BLaER1 (cell line): ENCODE measurements around the gene GTF2A1.
A peak's percentile ranks its signal among the peaks of the same experiment; 100 is the strongest.

Experiments used
- H3K27ac ChIP-seq: shearing (Covaris generic); formaldehyde crosslinking; 2 replicates; pipeline ENCODE4 v1.8.1; 2022
- H3K27me3 ChIP-seq: shearing (Covaris generic); formaldehyde crosslinking; 2 replicates; pipeline ENCODE4 v1.8.1; 2022
- H3K36me3 ChIP-seq: shearing (Covaris generic); formaldehyde crosslinking; 2 replicates; pipeline ENCODE4 v1.8.1; 2022
- H3K4me1 ChIP-seq: shearing (Covaris generic); formaldehyde crosslinking; 2 replicates; pipeline ENCODE4 v1.8.1; 2022
- H3K4me2 ChIP-seq: shearing (Covaris generic); formaldehyde crosslinking; 2 replicates; pipeline ENCODE4 v1.8.1; 2022
- H3K4me3 ChIP-seq: shearing (Covaris generic); formaldehyde crosslinking; 2 replicates; pipeline ENCODE4 v1.8.1; 2022
- H3K9ac ChIP-seq: shearing (Covaris generic); formaldehyde crosslinking; 2 replicates; pipeline ENCODE4 v1.8.1; 2022
- H3K9me3 ChIP-seq: shearing (Covaris generic); formaldehyde crosslinking; 2 replicates; pipeline ENCODE4 v1.8.1; 2022
- H4K20me1 ChIP-seq: shearing (Covaris generic); formaldehyde crosslinking; 2 replicates; pipeline ENCODE4 v1.8.1; 2022
- Cebpa-rat ChIP-seq: shearing (Covaris generic); IDR thresholded peaks from 2 replicates; pipeline ENCODE4 v1.8.1; 2022

The GTF2A1 gene

GRCh38 chr14:81169711-81170103, 51.1 kb downstream of the GTF2A1 start:
- H3K27ac ChIP-seq, result peak overlapping the region; percentile 85

GRCh38 chr14:81169267-81169666, 51.5 kb downstream of the GTF2A1 start:
- H3K36me3 ChIP-seq, result peaks cover 2% of the 10 kb centered on the region; the same call in 1 of the 2 replicates
- no peaks in the 10 kb centered on the region for H4K20me1 ChIP-seq
- peak overlapping the region; percentile 71 for H3K4me3 ChIP-seq
- peaks cover 17% of the 10 kb centered on the region for H3K4me1 ChIP-seq
- peak overlapping the region; percentile 81 for H3K9ac ChIP-seq
- no peaks in the 10 kb centered on the region for H3K9me3 ChIP-seq
- peak overlapping the region; percentile 88 for H3K4me2 ChIP-seq
- no peak for TF ChIP-seq Cebpa-rat
- no peaks in the 10 kb centered on the region for H3K27me3 ChIP-seq
- 0 out of 2 replicates have a peak overlapping the region, but pooled peaks have one; percentile 85 for H3K27ac ChIP-seq

More at GRCh38 chr14:81169711-81170103, 51.1 kb downstream of the GTF2A1 start:
- Histone ChIP-seq H3K4me1 (peaks cover 17% of the 10 kb centered on the region), H3K27me3 (no peaks in the 10 kb centered on the region), H3K9me3 (no peaks in the 10 kb centered on the region), H3K9ac (peak overlapping the region; percentile 81), H4K20me1 (no peaks in the 10 kb centered on the region), H3K4me3 (peak overlapping the region; percentile 71), H3K4me2 (peak overlapping the region; percentile 88), H3K36me3 (peaks cover 5% of the 10 kb centered on the region; the same call in 1 of the 2 replicates)
- no peak for TF ChIP-seq Cebpa-rat

DNA sequence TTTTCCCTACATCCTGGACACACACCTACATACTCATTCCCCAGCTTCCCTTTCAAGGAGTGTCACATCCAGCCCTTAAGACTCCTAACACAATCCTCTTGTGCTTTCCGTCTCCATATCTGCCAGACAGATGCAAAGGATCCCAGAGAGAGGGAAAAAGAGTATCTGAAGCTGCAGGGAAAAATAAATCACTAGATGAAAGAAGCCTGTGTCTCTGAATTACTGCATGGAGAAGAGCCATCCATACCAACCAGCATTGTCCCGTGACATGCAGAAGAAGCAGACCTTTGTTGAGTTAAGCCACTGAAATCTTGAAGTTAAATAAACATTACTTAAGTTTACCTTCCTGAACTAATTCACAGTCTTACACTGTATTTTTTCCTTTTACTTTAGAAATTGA, 54.6 kb downstream of the GTF2A1 start:
- no peak for TF ChIP-seq Cebpa-rat
- Histone ChIP-seq H3K4me2 (no peak overlapping the region), H3K9me3 (no peaks in the 10 kb centered on the region), H3K4me1 (peaks cover 14% of the 10 kb centered on the region), H3K27me3 (no peaks in the 10 kb centered on the region), H3K9ac (no peak overlapping the region), H3K27ac (no peak overlapping the region), H4K20me1 (no peaks in the 10 kb centered on the region), H3K36me3 (no peaks in the 10 kb centered on the region), H3K4me3 (no peak overlapping the region)

DNA sequence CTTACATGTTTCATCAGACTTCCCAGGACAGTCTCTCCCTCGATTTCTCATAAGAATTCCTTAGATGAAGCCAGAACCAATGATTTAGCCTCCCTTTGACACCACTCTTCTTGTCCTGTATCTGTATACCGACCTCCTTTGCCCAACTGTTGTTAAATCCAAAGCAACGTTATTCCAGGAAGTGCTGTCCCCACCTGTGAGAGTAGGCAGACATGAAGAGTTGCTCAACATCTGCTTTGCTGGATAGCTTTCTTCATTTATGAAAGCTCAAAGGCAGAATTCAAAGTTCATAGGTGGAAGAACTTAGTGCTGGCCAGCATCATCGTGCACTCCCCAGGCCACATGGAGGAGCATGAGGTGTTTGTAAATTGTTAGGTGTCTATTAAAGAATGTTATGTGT, 55.6 kb downstream of the GTF2A1 start:
- Histone ChIP-seq H3K27me3 (no peaks in the 10 kb centered on the region), H3K9me3 (no peaks in the 10 kb centered on the region), H3K4me3 (no peak overlapping the region), H3K4me2 (no peak overlapping the region), H3K27ac (no peak overlapping the region), H3K36me3 (no peaks in the 10 kb centered on the region), H3K9ac (no peak overlapping the region), H4K20me1 (no peaks in the 10 kb centered on the region), H3K4me1 (peaks cover 9% of the 10 kb centered on the region)
- TF ChIP-seq Cebpa-rat, result no peak

DNA sequence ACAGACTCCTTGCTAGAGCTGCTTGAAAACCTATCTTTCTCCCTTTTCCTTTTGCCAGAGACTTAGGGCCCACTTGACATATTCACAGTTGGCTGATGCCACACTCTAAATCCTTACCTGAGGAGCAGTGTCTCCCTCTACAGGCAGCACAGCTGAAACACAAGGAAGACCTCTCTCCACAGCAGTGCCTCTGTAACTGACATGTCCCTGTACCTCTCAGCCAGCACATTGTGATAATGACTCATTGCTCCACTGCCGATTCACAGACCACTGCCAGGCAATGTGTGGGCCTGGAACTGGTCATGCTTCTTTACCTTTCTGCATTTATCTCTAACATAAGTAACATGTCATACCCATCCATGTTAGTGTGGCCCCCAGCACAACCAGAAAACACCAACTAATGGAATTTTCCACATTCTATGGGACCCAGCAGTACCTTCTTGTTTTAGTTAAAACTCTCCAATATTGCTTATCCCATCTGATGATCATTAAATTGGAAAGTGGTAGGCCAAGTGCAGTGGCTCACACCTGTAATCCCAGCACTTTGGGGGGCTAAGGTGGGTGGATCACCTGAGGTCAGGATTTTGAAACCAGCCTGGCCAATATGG, 56.5 kb downstream of the GTF2A1 start:
- Histone ChIP-seq H3K4me1 (peaks cover 1% of the 10 kb centered on the region), H3K9me3 (no peaks in the 10 kb centered on the region), H3K4me3 (no peak overlapping the region), H3K36me3 (no peaks in the 10 kb centered on the region), H4K20me1 (no peaks in the 10 kb centered on the region), H3K4me2 (no peak overlapping the region), H3K27me3 (no peaks in the 10 kb centered on the region), H3K27ac (no peak overlapping the region), H3K9ac (no peak overlapping the region)
- TF ChIP-seq Cebpa-rat, result no peak

DNA sequence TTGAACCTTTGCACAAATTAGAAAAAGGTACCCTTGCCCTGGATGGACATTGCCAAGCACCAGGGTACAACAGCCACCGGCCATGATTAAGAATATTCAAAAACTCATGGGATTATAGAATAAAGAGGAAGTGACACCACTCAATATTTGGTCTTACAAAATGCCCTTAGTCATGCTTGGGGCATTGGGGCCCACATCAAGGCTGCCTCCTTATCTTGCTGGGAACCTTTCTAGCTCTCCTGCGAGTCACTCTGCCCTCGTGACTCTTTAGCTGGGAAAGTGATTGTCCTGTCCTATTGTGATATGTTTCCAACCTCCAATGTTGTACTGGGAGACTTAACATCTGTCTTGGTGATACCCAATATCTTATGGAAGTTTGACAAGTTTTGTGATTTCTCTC, 57.8 kb downstream of the GTF2A1 start:
- H3K9me3 ChIP-seq, result no peaks in the 10 kb centered on the region
- no peaks in the 10 kb centered on the region for H3K36me3 ChIP-seq
- no peak overlapping the region for H3K27ac ChIP-seq
- no peak overlapping the region for H3K4me3 ChIP-seq
- no peak overlapping the region for H3K9ac ChIP-seq
- no peak overlapping the region for H3K4me2 ChIP-seq
- no peaks in the 10 kb centered on the region for H4K20me1 ChIP-seq
- no peaks in the 10 kb centered on the region for H3K27me3 ChIP-seq
- TF ChIP-seq Cebpa-rat, result no peak
- no peaks in the 10 kb centered on the region for H3K4me1 ChIP-seq

DNA sequence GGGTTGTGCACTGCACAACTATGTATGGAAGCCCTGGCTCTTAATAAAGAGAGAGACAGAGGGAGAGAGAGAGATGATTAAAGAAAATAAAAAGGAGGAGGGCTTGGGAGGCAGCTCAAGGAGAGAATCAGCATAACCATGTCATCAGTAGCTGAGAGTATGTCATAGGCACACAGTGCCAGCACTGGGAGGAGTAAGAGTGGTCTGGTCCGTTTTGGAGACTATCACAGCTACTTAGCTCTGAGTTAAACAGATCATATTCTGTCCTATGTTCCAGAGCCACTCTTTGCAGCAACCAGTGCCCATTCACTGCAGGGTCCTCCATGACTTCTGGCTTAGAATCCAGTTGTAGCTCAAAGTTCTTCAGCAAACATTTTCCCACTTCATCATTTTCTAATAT, 59.0 kb downstream of the GTF2A1 start:
- TF ChIP-seq Cebpa-rat, result no peak
- Histone ChIP-seq H3K4me1 (no peaks in the 10 kb centered on the region), H3K27me3 (no peaks in the 10 kb centered on the region), H3K4me3 (no peak overlapping the region), H3K27ac (no peak overlapping the region), H3K36me3 (no peaks in the 10 kb centered on the region), H3K9me3 (no peaks in the 10 kb centered on the region), H3K4me2 (no peak overlapping the region), H4K20me1 (no peaks in the 10 kb centered on the region), H3K9ac (no peak overlapping the region)

- Histone ChIP-seq H3K4me3 (no peak overlapping the region), H3K36me3 (no peaks in the 10 kb centered on the region), H3K9me3 (no peaks in the 10 kb centered on the region), H4K20me1 (no peaks in the 10 kb centered on the region), H3K27me3 (no peaks in the 10 kb centered on the region), H3K9ac (no peak overlapping the region), H3K27ac (no peak overlapping the region), H3K4me2 (no peak overlapping the region), H3K4me1 (no peaks in the 10 kb centered on the region)
- no peak for TF ChIP-seq Cebpa-rat
Observed at GRCh38 chr14:81161088-81161487, 59.7 kb downstream of the GTF2A1 start.

- TF ChIP-seq Cebpa-rat, result no peak
- H3K4me3 ChIP-seq, result no peak overlapping the region
- no peaks in the 10 kb centered on the region for H3K9me3 ChIP-seq
Observed at GRCh38 chr14:81157431-81157830, 63.3 kb downstream of the GTF2A1 start.

DNA sequence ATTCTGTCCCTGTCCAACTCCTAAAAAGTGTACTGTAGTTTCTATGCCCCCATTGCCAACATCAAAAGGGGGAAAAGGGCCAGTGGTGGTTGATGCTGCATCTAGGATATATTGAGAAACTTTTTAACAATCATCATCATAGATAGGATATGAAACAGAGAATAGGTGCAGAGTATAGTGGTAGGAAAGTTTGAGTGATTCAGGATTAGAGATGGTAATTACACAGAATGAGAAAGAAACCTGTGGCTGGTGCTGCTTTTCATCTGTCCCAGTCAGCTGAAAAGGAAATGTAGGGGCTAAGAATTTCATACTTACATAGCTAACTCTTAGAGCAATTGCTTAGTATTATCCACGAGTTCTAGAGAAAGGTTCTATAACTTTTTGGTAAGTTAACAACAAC, 67.6 kb downstream of the GTF2A1 start:
- Histone ChIP-seq H3K4me2 (no peak overlapping the region), H3K36me3 (no peaks in the 10 kb centered on the region), H3K27me3 (no peaks in the 10 kb centered on the region), H3K4me1 (no peaks in the 10 kb centered on the region; the same call in 1 of the 2 replicates), H3K4me3 (no peak overlapping the region), H3K27ac (no peak overlapping the region), H3K9ac (no peak overlapping the region), H4K20me1 (no peaks in the 10 kb centered on the region), H3K9me3 (no peaks in the 10 kb centered on the region; the same call in 1 of the 2 replicates)
- TF ChIP-seq Cebpa-rat, result no peak

More at GRCh38 chr14:81157431-81157830, 63.3 kb downstream of the GTF2A1 start:
- H3K36me3 ChIP-seq, result no peaks in the 10 kb centered on the region
- H3K4me1 ChIP-seq, result no peaks in the 10 kb centered on the region; the same call in 1 of the 2 replicates
- H4K20me1 ChIP-seq, result no peaks in the 10 kb centered on the region
- no peak overlapping the region for H3K4me2 ChIP-seq
- H3K27me3 ChIP-seq, result no peaks in the 10 kb centered on the region
- no peak overlapping the region for H3K9ac ChIP-seq
- H3K27ac ChIP-seq, result no peak overlapping the region

GRCh38 chr14:81148635-81149034, 72.1 kb downstream of the GTF2A1 start:
- no peak overlapping the region for H3K27ac ChIP-seq
- no peaks in the 10 kb centered on the region for H3K36me3 ChIP-seq
- H4K20me1 ChIP-seq, result no peaks in the 10 kb centered on the region
- H3K4me3 ChIP-seq, result no peak overlapping the region
- H3K9me3 ChIP-seq, result peaks cover 3% of the 10 kb centered on the region
- TF ChIP-seq Cebpa-rat, result no peak
- no peaks in the 10 kb centered on the region for H3K27me3 ChIP-seq
- H3K4me2 ChIP-seq, result no peak overlapping the region
- H3K9ac ChIP-seq, result no peak overlapping the region
- H3K4me1 ChIP-seq, result peaks cover 14% of the 10 kb centered on the region
